Measurements from ENCODE around the gene ME3. TPM values are rescaled to one million over a fixed set of nuclear protein-coding genes. Genes with fewer than 3 reads are reported as not detected.
A peak's percentile ranks its signal among the peaks of the same experiment; 100 is the strongest.

The ME3 gene
- total RNA-seq, 1 donor from 2014 or later, result 30.4 TPM

DNA sequence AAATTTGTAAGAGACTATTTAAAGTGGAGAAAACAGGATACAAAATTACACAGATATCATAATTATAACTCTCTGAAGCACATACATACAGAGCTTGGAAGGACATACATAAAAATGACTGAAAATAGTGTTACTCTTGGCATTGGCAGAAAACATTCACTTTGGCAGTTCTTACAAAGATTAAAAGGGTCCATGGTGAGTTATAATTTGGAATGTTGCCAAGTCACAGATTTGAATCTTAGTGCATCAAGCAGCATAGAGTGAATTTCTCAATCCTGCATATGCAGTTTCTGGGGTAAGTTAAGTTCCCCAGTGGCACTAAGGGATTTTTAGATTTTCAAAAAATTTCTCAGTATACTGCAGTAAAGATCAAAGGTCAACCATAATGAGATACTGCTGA is 181.8 kb downstream of the ME3 start:
- DNase-seq (no peak), ATAC-seq (ENCODE audit: poor library complexity) (no peak)
- intact Hi-C loops (cut with DNase I), result no loop called here

- no peak for DNase-seq
- ATAC-seq (ENCODE audit: poor library complexity), result no peak
- intact Hi-C loops (cut with DNase I), result no loop called here
These were observed 183.0 kb downstream of the ME3 start for GRCh38 chr11:86489442-86489841.

DNA sequence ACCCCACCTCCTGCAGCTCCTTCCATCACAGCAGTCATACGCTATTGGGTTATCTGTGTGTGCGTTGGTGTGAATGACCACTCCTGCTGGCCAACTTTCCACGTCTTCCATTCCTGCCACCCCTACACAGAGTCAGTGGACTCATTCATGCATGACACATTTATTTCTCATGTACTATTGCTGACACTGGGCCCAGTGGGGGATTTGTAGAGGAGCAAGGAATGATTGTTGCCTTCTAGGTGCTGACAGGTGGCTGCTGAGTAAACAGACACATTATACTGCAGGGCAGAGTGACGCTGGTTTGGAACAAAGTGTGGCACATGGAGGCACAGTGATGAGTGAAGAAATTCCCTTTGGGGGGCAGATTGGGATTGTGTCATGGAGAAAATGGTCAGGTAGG is 183.9 kb downstream of the ME3 start:
- no peak for ATAC-seq (ENCODE audit: poor library complexity)
- intact Hi-C loops (cut with DNase I), result no loop called here
- DNase-seq, result no peak

DNA sequence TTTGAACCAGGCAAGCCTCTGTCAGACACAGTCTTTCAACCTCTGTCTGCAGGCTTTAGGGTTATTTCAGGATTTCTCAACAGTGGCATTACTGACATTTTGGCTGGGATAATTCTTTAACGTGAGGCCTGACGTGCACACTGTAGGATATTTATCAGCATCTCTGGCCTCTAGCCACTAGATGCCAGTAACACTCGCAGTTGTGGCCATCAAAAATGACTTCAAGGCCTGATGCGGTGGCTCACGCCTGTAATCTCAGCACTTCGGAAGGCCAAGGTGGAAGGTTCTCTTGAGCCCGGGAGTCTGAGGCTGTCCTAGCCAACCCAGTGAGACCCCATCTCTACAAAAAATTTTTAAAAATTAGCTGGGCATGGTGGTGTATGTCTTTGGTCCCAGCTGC is 184.7 kb downstream of the ME3 start:
- no peak for ATAC-seq (ENCODE audit: poor library complexity)
- DNase-seq, result no peak
- intact Hi-C loops (cut with DNase I), result no loop called here

DNA sequence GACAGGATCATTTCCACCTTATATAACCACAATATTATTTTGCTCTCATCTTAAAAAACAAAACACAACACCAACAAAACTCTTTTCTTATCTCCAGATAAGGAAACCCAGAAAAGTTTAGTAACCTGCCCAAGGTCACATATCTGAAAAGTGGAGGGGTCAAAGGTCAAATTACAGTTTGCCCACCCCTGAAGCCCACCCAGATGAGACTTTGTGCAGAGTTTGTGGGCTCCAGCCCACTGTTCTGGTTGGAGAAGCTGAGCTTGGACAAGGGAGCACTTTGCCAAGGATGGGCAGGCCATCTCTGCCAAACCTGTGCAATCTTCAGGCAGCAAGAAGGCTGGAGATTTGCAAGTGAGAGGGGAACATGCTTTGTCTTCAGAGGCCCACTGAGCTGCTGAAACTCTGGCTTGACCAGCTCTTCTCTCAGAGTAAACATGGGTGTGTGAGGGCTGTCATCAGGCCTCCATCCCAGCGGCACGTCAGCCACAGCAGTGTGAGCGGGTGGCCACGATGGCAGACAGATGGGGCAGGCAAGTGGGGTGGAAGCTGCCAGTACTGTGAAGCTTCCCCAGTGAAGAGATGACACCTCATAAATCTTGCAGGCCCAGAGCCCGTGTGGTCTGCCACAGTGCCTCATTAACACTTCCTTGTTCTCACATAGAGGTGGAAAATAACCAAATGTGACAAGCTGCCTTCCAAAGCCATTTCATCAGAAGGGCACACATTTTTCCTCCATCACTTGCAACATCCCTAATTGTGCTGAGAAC is 186.0 kb downstream of the ME3 start:
- ATAC-seq (ENCODE audit: poor library complexity), result peak; percentile 20
- intact Hi-C loops (cut with DNase I), result no loop called here
- no peak for DNase-seq

- ATAC-seq (ENCODE audit: poor library complexity), result no peak
- intact Hi-C loops (cut with DNase I), result no loop called here
- no peak for DNase-seq
These were observed 187.6 kb downstream of the ME3 start for GRCh38 chr11:86484795-86485166.

DNA sequence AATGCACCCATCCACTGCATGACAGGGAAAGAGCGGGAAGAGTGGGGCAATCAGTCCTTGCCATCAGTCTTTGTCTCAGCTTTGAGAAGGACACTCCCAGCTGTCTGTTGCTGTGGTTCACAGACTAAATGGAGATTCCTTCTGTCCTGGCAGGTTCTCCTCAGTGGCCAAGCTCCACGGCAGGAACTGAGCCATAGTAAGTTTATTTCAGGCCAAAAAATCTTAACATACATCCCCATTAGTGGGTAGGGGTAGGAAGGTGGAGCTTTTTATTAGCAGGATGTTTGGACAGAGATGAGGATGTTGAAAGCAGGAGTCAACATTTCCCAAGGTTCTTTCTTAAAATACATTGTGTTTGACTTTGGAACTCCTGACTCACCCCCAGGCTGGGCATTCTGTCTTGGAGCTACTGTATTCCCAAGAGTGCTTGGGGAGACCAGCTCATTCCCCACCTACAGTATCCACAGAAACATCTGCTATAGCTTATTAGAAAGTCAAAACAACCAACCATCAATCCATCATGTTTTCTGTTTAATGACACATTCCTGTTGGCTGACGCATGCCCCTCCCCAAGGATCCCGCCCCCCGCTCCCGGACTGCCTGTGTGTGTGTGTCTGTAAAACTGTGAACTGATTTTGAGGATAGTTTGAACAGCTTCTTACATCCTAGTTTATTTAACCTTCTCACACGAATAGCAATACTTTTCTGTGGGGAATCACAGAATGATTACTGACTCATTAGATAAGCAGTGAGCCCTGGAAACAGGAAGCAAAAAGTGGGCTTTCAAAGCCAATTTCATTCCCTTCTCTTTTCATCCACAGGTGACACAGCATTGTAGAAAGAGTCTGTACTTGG is 188.2 kb downstream of the ME3 start:
- peak; percentile 46 for ATAC-seq (ENCODE audit: poor library complexity)
- peak; percentile 55 for DNase-seq
- intact Hi-C loops (cut with DNase I), result no loop called here

DNA sequence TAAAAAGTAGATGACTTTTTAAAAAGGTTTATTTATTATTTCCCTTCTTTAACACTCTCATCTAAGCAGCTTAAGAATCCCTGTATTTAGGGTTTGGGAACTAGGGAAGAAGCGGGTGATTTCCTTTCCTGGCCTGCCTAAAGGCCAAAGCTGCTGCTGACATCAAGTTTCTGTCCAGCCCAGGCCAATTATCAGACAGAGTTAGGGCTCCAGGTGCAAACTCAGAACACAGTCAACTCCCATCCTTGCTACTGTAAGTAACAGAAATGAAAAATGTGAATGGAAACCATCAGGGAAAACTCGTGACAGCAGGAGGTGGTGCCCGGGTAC is 188.8 kb downstream of the ME3 start:
- no peak for ATAC-seq (ENCODE audit: poor library complexity)
- intact Hi-C loops (cut with DNase I), result no loop called here

DNA sequence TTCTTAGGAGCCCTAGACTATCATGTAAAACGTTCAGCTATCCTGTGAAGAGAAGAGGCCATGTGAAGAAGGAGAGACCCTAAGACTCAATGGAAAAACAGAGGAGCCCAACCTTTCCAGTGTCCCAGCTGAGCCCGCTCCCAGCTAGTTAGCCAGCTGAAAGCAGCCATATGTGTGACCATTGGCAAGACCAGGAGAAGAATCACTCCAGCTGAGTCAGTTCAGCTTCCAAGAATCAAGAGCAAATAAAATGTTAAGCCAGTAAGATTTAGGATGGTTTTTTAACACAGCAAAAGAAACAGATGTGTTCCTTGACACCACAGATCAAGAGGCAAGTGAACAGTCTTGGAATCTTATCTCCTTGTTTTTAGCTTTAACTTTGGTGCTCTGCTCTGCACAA is 189.7 kb downstream of the ME3 start:
- intact Hi-C loops (cut with DNase I), result no loop called here
- no peak for DNase-seq
- peak; percentile 51 for ATAC-seq (ENCODE audit: poor library complexity)

More for the DNA sequence above, 188.8 kb downstream of the ME3 start:
- DNase-seq, result no peak

DNA sequence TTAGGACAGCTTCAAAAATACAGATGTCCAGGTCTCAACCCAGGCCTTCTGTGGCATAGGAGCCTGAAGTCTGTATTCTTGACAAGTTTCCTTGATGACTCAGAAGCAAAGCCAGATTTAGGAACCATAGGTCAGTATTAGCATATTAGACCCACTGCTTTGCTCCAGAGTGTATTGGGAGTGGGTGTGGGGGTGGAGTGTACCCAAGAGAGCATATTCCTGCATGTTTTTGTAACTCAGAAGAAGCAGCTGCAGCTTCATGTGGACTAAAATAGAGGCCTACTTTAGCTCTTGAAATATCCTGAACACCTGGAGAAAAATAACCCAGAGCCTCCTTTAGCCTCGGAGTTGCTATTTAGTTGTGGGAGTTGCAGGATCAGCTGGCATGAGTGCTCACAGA is 191.0 kb downstream of the ME3 start:
- intact Hi-C loops (cut with DNase I), result no loop called here
- ATAC-seq (ENCODE audit: poor library complexity), result no peak

DNA sequence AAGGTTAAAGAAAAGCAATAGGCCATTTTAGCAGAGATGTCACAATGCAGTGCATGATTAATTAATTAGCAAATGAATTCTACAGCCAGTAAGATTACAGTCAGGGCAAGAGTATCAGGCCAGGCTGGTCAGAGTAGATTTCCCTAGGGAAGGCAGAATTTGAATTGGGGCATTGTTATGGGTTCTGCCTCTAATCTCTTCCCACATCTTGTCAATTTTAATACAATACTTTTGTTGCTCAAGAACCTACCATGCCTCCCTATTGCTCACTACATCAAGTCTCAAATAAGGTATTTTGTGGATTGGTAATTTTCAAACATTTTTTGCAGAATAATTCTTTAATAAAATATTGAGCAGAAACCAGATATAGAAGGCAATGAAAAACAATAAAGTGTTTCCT is 194.1 kb downstream of the ME3 start:
- DNase-seq, result no peak
- ATAC-seq (ENCODE audit: poor library complexity), result no peak
- intact Hi-C loops (cut with DNase I), result loop anchor here (10.0 kb wide), 1 partner anchor 106 kb away; no protein-coding TSS in a partner anchor

More for the DNA sequence above, 191.0 kb downstream of the ME3 start:
- no peak for DNase-seq

GRCh38 chr11:86477495-86478155 is 194.8 kb downstream of the ME3 start:
- intact Hi-C loops (cut with DNase I), result loop anchor here (10.0 kb wide), 1 partner anchor 107 kb away; no protein-coding TSS in a partner anchor
- DNase-seq (no peak), ATAC-seq (ENCODE audit: poor library complexity) (peak; percentile 51)

GRCh38 chr11:86476109-86476861 is 196.1 kb downstream of the ME3 start:
- intact Hi-C loops (cut with DNase I), result loop anchor here (10.0 kb wide), 1 partner anchor 109 kb away; no protein-coding TSS in a partner anchor
- ATAC-seq (ENCODE audit: poor library complexity) (peak; percentile 52), DNase-seq (no peak)

GRCh38 chr11:86475027-86475426 is 197.4 kb downstream of the ME3 start:
- intact Hi-C loops (cut with DNase I), result loop anchor here (10.0 kb wide), 1 partner anchor 110 kb away; no protein-coding TSS in a partner anchor
- ATAC-seq (ENCODE audit: poor library complexity) (no peak), DNase-seq (no peak)

- ATAC-seq (ENCODE audit: poor library complexity) (peak; percentile 42), DNase-seq (peak; percentile 54)
- intact Hi-C loops (cut with DNase I), result loop anchor here (10.0 kb wide), 1 partner anchor 111 kb away; no protein-coding TSS in a partner anchor
These were observed 198.2 kb downstream of the ME3 start for GRCh38 chr11:86473991-86474833.

DNA sequence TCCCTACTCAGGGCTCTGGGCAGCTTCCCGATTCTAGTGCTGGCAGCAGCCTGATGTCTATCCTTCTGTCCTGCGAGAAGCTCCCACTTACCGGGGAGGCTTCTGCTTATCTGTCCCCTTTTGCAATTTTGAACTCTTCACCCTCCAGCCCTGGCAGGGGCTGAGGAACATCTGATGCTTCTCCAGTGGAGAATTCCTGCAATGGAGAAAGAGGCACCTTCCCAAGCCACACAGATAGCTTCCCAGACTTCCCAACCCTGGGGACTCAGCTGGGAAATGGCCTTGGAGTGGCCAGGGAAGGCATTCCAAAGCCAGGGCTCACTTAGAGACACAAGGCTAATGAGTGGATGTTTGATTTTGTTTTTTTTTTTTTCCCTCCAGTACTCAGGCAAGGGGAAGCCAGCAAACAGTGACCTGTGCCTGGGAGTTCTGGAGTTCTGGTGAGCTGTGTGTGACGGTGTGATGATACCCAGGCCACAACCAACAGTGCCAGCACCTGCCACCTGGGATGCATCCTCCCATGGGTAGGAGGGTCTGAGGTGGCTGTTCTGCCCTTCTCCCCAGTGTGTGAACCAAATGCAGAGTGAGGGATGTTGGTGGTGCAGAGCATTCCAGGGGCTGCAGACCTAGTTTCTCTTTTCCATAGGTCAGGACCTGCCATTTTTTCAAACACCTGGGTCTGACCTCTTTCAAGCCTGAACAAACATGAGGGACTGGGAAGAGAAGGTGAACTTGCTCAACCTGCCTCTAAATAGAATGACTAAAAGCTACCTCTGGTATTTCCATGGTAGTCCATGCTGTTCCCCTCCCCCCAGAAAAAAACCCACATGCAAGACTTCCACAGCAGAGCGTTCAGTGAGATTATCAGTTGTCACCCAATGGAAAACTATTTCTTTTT is 202.7 kb downstream of the ME3 start:
- ATAC-seq (ENCODE audit: poor library complexity), result peak; percentile 43
- intact Hi-C loops (cut with DNase I), result loop anchor here (10.0 kb wide), 1 partner anchor 115 kb away; no protein-coding TSS in a partner anchor
- no peak for DNase-seq

- intact Hi-C loops (cut with DNase I), result no loop called here
- DNase-seq (no peak), ATAC-seq (ENCODE audit: poor library complexity) (no peak)
These were observed 204.2 kb downstream of the ME3 start for GRCh38 chr11:86468169-86468568.

Data from Right ventricle myocardium superior (tissue), 1 donor.